Gastroesophageal sphincter (tissue), 3 donors: Measurements from ENCODE around the gene ALK.

ENCODE experiments used
- CTCF ChIP-seq, 4 experiments: fragments of 200-600 bp in 2 of 4; fragments of 450-650 bp in 2 of 4; sonication (generic) in 1 of 4; IDR thresholded peaks; one replicate each; pipeline ENCODE4 v1.5.1; 2017 to 2019; ENCODE audit warnings: antibody characterized with exemption in 4 of 4, mild to moderate bottlenecking in 2 of 4, moderate library complexity in 2 of 4
- EP300 ChIP-seq: sonication (generic); formaldehyde crosslinking; IDR thresholded peaks from one replicate; pipeline ENCODE4 v1.6.1; 2017; ENCODE audit warnings: antibody characterized with exemption, mild to moderate bottlenecking

DNA sequence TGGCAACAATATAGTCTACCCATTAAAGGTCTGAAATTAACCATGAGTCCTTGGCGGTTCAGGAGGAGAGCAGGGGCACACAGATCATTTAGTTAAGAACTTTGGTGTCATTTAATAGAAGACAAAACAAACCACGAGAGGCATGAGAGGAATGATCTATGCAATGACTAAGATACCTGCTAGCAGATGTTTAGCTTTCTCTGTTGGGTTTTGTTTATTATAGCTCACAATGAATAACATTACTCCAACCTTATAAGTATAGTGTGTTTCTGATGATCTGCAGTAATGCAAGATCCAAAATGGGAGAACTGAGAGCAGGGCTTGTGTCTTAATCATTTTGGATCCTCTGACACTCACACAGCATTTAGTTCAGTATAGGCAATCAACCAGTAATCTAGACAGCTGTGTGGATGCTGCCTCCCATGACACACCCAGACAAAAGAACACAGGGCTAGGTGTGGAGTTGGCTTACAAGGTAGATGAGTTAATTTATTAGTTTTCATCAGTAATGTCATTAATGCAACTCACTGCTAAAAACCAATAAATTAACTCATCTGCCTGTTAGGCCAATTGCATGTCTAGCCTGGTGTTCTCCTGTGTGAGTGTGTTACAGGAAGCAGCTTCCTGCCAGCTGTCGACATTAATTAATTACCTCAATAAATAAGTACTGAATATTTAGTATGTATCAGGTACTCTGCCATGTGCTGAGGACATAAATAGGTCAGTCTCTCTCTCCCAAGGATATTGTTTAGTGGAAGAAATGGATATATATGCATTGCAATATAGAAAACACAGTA is 713.8 kb downstream of the ALK start:
- no peak for TF ChIP-seq EP300
- no peak for TF ChIP-seq CTCF (IDR thresholded peaks at IDR 0.05)
